ENCODE measurements around the gene OR51A7.

DNA sequence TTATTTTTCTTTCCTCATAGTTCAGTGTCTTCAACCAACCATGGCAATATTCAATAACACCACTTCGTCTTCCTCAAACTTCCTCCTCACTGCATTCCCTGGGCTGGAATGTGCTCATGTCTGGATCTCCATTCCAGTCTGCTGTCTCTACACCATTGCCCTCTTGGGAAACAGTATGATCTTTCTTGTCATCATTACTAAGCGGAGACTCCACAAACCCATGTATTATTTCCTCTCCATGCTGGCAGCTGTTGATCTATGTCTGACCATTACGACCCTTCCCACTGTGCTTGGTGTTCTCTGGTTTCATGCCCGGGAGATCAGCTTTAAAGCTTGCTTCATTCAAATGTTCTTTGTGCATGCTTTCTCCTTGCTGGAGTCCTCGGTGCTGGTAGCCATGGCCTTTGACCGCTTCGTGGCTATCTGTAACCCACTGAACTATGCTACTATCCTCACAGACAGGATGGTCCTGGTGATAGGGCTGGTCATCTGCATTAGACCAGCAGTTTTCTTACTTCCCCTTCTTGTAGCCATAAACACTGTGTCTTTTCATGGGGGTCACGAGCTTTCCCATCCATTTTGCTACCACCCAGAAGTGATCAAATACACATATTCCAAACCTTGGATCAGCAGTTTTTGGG is 21.6 kb upstream of the OR51A7 start, which contains the start of gene OR51T1:
- TF ChIP-seq, protein P1, sequence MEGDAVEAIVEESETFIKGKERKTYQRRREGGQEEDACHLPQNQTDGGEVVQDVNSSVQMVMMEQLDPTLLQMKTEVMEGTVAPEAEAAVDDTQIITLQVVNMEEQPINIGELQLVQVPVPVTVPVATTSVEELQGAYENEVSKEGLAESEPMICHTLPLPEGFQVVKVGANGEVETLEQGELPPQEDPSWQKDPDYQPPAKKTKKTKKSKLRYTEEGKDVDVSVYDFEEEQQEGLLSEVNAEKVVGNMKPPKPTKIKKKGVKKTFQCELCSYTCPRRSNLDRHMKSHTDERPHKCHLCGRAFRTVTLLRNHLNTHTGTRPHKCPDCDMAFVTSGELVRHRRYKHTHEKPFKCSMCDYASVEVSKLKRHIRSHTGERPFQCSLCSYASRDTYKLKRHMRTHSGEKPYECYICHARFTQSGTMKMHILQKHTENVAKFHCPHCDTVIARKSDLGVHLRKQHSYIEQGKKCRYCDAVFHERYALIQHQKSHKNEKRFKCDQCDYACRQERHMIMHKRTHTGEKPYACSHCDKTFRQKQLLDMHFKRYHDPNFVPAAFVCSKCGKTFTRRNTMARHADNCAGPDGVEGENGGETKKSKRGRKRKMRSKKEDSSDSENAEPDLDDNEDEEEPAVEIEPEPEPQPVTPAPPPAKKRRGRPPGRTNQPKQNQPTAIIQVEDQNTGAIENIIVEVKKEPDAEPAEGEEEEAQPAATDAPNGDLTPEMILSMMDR (IDR thresholded peaks at IDR 0.05; ENCODE audit: poor library complexity): no peak
- no peak for TF ChIP-seq EZH2 (IDR thresholded peaks at IDR 0.05; ENCODE audit: borderline replicate concordance)
- TF ChIP-seq EZH2phosphoT487 (IDR thresholded peaks at IDR 0.05; ENCODE audit: low read depth, severe bottlenecking, unreplicated experiment): no peak

Measured in hepatocyte (in vitro differentiated cells).